Gastrocnemius medialis (tissue), 4 donors: ENCODE measurements around the gene APOL4. TPM values are rescaled to one million over a fixed set of nuclear protein-coding genes. Genes with fewer than 3 reads are reported as not detected.
A peak's percentile ranks its signal among the peaks of the same experiment; 100 is the strongest.

Source experiments
- ATAC-seq, 2 donors: fragments of 150-250 bp; one replicate each; pipeline ENCODE4 v1.9.1; 2016
- DNase-seq, 2 donors: peaks; one replicate each; pipeline ENCODE4 v3.0.0-alpha.2; 2019
- H3K27ac ChIP-seq, 4 donors: fragments of 200-600 bp; sonication (generic); 1 replicate in 1 of 4; 2 replicates in 3 of 4; pipeline ENCODE4 v1.5.1; 2016 to 2018; ENCODE audit warnings: mild to moderate bottlenecking in 2 of 4, moderate library complexity in 1 of 4
- H3K27me3 ChIP-seq, 3 donors: fragments of 200-600 bp; sonication (generic) in 2 of 3; 1 replicate in 1 of 3; 2 replicates in 2 of 3; pipeline versions ENCODE4 v1.5.1 to v1.6.0; 2016 to 2019; ENCODE audit warnings: mild to moderate bottlenecking in 1 of 3, moderate library complexity in 1 of 3
- H3K36me3 ChIP-seq, 2 donors: fragments of 200-600 bp; sonication (generic) in 1 of 2; one replicate each; pipeline ENCODE4 v1.5.1; 2017 to 2018
- H3K4me1 ChIP-seq, 2 donors: fragments of 200-600 bp; sonication (generic) in 1 of 2; one replicate each; pipeline ENCODE4 v1.5.1; 2016 to 2017; ENCODE audit warnings: mild to moderate bottlenecking in 2 of 2
- H3K4me3 ChIP-seq, 4 donors: fragments of 200-600 bp; sonication (generic) in 3 of 4; 1 replicate in 1 of 4; 2 replicates in 3 of 4; pipeline ENCODE4 v1.5.1; 2016 to 2019; ENCODE audit warnings: mild to moderate bottlenecking in 2 of 4
- H3K9me3 ChIP-seq, 3 donors: fragments of 200-600 bp; sonication (generic) in 2 of 3; 1 replicate in 1 of 3; 2 replicates in 2 of 3; pipeline ENCODE4 v1.5.1; 2016 to 2019
- POLR2A ChIP-seq, 2 donors: fragments of 450-650 bp; IDR thresholded peaks; one replicate each; pipeline ENCODE4 v1.6.1; 2017; ENCODE audit warnings: antibody characterized with exemption in 2 of 2, mild to moderate bottlenecking in 2 of 2, moderate library complexity in 2 of 2
- in situ Hi-C, 4 donors: fragments of 200-750 bp; cut with MboI; loops; one replicate each; pipeline versions ENCODE4 v1.15.0 to v1.8.0; 2017; ENCODE audit warnings: low sequenced_read_pairs in 4 of 4
- intact Hi-C: fragments of 100-400 bp; cut with DNase I; formaldehyde crosslinking; loops from one replicate; pipeline ENCODE4 v1.15.1; 2023; ENCODE audit warnings: low total_unique reads
- total RNA-seq, 4 donors: library from RNA; depleted of rRNA; stranded (reverse); fragments of >200 nt; gene quantifications; one replicate each; pipeline versions ENCODE4 v1.1.0 to v1.2.3, GENCODE V29; 2016
- TF ChIP-seq, protein P1 (sequence below), 5 experiments: fragments of 450-650 bp in 3 of 5; fragments of 200-600 bp in 2 of 5; sonication (generic) in 2 of 5; IDR thresholded peaks in 4 of 5; conservative IDR thresholded peaks in 1 of 5; 1 replicate in 4 of 5; 2 replicates in 1 of 5; pipeline ENCODE4 v1.5.1; 2016 to 2019; ENCODE audit warnings: antibody characterized with exemption in 5 of 5, mild to moderate bottlenecking in 3 of 5, moderate library complexity in 3 of 5

APOL4 gene
- total RNA-seq, 4 donors from 2014 or later: 1.5 to 2.3 (median 2.0) TPM; not detected in 1

DNA sequence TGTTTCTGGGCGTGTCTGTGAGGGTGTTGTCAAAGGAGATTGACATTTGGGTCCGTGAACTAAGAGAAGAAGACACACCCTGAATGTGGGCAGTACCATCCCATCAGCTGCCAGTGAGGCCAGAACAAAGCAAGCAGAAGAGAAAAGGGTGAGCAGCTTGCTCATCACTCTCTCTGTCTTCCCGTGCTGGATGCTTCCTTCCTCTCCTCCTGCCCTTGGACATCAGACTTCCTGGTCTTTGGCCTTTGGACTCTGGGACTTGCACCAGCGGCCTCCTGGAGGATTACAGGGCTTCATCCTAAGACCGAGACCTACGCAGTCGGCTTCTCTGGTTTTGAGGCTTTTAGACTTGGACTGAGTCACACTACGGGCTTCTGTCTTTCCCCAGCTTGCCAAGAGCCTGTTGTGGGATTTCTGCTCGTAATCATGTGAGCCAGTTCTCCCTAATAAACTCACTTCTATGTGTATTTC lies 18.9 kb upstream of the APOL4 start:
- intact Hi-C loops: loop anchor here (2.0 to 5.0 kb wide), 2 partner anchors 22 to 73 kb away; no protein-coding TSS in a partner anchor
- DNase-seq: peak in 1 of 2 donors; percentile 37

DNA sequence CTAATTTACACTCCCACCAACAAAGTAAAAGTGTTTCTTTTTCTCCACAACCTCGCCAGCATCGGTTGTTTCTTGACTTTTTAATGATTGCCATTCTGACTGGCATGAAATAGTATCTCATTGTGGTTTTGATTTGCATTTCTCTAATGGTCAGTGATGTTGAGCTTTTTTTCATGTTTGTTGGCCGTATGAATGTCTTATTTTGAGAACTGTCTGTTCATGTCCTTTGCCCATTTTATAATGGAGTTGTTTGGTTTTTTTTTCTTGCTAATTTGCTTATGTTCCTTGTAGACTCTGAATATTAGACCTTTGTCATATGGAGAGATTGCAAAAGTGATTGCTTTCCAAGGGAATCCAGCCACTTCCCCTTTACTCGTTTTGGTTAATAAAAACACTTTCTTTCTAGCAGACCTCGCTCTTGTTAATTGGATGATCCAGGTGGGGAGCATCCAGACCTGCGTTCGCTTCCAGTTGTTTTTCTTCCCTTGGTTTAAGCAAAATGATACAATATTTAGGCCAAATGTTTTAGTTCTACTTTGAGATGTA lies 17.1 kb upstream of the APOL4 start:
- DNase-seq (no peak), ATAC-seq (no peak)
- Histone ChIP-seq H3K4me3 (no peak overlapping the region), H3K27me3 (no peaks in the 10 kb centered on the region), H3K27ac (no peak overlapping the region), H3K4me1 (peaks cover 8 to 9% of the 10 kb centered on the region in 2 donors), H3K9me3 (no peaks in the 10 kb centered on the region), H3K36me3 (no peaks in the 10 kb centered on the region)
- no peak for TF ChIP-seq POLR2A (IDR thresholded peaks at IDR 0.05)
- TF ChIP-seq, protein P1, sequence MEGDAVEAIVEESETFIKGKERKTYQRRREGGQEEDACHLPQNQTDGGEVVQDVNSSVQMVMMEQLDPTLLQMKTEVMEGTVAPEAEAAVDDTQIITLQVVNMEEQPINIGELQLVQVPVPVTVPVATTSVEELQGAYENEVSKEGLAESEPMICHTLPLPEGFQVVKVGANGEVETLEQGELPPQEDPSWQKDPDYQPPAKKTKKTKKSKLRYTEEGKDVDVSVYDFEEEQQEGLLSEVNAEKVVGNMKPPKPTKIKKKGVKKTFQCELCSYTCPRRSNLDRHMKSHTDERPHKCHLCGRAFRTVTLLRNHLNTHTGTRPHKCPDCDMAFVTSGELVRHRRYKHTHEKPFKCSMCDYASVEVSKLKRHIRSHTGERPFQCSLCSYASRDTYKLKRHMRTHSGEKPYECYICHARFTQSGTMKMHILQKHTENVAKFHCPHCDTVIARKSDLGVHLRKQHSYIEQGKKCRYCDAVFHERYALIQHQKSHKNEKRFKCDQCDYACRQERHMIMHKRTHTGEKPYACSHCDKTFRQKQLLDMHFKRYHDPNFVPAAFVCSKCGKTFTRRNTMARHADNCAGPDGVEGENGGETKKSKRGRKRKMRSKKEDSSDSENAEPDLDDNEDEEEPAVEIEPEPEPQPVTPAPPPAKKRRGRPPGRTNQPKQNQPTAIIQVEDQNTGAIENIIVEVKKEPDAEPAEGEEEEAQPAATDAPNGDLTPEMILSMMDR (IDR thresholded peaks at IDR 0.05 in 4 of 5, conservative IDR thresholded peaks at IDR 0.05 in 1 of 5): no peak
- in situ Hi-C loops: no loop called here
- intact Hi-C loops: no loop called here

More for the DNA sequence above, 18.9 kb upstream of the APOL4 start:
- Histone ChIP-seq H3K4me1 (peaks cover 12 to 15% of the 10 kb centered on the region in 2 donors), H3K36me3 (no peaks in the 10 kb centered on the region), H3K27ac (peak overlapping the region in 3 of 4 donors; percentile 21 to 44 (median 27)), H3K4me3 (no peak overlapping the region), H3K27me3 (no peaks in the 10 kb centered on the region), H3K9me3 (no peaks in the 10 kb centered on the region)
- peak in 1 of 2 donors; percentile 45 for ATAC-seq
- TF ChIP-seq, protein P1 (IDR thresholded peaks at IDR 0.05 in 4 of 5, conservative IDR thresholded peaks at IDR 0.05 in 1 of 5): no peak
- no peak for TF ChIP-seq POLR2A (IDR thresholded peaks at IDR 0.05)
- in situ Hi-C loops: no loop called here

DNA sequence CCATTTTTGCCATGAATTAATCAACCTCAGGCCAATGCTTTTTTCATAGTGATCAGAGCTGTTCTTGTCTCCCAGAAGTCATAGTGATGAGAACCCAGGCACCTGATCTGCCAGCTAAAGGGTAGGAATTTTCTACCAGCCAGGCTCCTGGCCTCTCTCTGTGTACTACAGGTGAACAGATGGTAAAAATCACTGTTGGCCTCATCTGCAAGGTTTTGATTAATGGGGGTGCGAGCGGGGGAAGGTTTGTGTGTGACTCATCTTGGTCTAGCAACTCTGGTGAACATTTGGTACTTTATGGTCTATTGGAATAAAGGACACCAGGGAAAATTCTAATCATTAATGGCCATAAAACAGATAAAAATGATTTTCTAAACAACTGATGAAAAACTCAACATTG lies 14.4 kb upstream of the APOL4 start:
- Histone ChIP-seq H3K9me3 (no peaks in the 10 kb centered on the region), H3K4me3 (no peak overlapping the region), H3K27ac (no peak overlapping the region), H3K27me3 (no peaks in the 10 kb centered on the region), H3K36me3 (no peaks in the 10 kb centered on the region), H3K4me1 (no peaks in the 10 kb centered on the region)
- intact Hi-C loops: no loop called here
- in situ Hi-C loops: no loop called here
- ATAC-seq: no peak
- TF ChIP-seq POLR2A (IDR thresholded peaks at IDR 0.05): no peak
- TF ChIP-seq, protein P1 (IDR thresholded peaks at IDR 0.05 in 4 of 5, conservative IDR thresholded peaks at IDR 0.05 in 1 of 5): no peak
- DNase-seq: no peak

DNA sequence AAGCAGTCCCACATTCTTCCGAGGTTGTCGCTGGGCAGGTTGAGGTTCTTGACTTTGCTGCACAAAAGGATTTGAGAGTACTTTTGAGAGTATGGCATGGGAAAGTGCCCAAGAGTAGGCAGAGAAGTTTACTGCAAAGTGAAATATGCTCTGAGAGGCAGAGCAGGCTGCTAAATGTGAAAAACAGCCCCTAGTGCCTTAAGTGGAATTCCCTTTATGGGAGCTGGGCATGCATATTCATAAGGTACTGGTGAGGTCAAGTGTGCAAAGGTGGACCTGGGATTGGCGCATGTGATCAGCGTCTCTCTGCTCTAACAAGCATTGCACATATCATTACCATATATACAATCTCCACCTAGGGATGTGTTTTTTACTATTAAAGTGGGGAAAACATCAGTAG lies 12.0 kb upstream of the APOL4 start:
- in situ Hi-C loops: no loop called here
- H3K27me3 ChIP-seq: no peaks in the 10 kb centered on the region
- H3K36me3 ChIP-seq: no peaks in the 10 kb centered on the region
- H3K9me3 ChIP-seq: no peaks in the 10 kb centered on the region
- no peak for ATAC-seq
- TF ChIP-seq, protein P1 (IDR thresholded peaks at IDR 0.05 in 4 of 5, conservative IDR thresholded peaks at IDR 0.05 in 1 of 5): no peak
- no peak for TF ChIP-seq POLR2A (IDR thresholded peaks at IDR 0.05)
- DNase-seq: no peak
- H3K4me3 ChIP-seq: no peak overlapping the region
- intact Hi-C loops: no loop called here
- no peak overlapping the region for H3K27ac ChIP-seq
- H3K4me1 ChIP-seq: no peaks in the 10 kb centered on the region

- H3K36me3 ChIP-seq: no peaks in the 10 kb centered on the region
- ATAC-seq: no peak
- in situ Hi-C loops (no loop called here), intact Hi-C loops (no loop called here)
- H3K27me3 ChIP-seq: no peaks in the 10 kb centered on the region
- no peak for TF ChIP-seq POLR2A (IDR thresholded peaks at IDR 0.05)
- TF ChIP-seq, protein P1 (IDR thresholded peaks at IDR 0.05 in 4 of 5, conservative IDR thresholded peaks at IDR 0.05 in 1 of 5): no peak
- DNase-seq: no peak
- no peak overlapping the region for H3K4me3 ChIP-seq
- H3K4me1 ChIP-seq: no peaks in the 10 kb centered on the region
- no peaks in the 10 kb centered on the region for H3K9me3 ChIP-seq
- no peak overlapping the region for H3K27ac ChIP-seq
Measured at GRCh38 chr22:36212901-36213300, 11.3 kb upstream of the APOL4 start.
